Type B pancreatic cell (in vitro differentiated cells): Measurements from ENCODE around the gene AFAP1. TPM values are rescaled to one million over a fixed set of nuclear protein-coding genes. Genes with fewer than 3 reads are reported as not detected.

Source experiments
- DNase-seq: peaks from one replicate; pipeline ENCODE4 v3.0.0; 2021; ENCODE audit warnings: mixed read lengths; ENCODE audit not compliant: unreplicated experiment; ENCODE audit errors: extremely low spot score
- H3K27ac Mint-ChIP-seq: 2 replicates; pipeline ENCODE4 v1.8.0; 2021; ENCODE audit warnings: mild to moderate bottlenecking, mixed read lengths
- H3K27me3 Mint-ChIP-seq: 2 replicates; pipeline ENCODE4 v1.8.0; 2021; ENCODE audit warnings: mixed read lengths
- H3K36me3 Mint-ChIP-seq: 2 replicates; pipeline ENCODE4 v1.8.0; 2021; ENCODE audit warnings: mixed read lengths
- H3K4me1 Mint-ChIP-seq: one replicate; pipeline ENCODE4 v1.8.0; 2021; ENCODE audit warnings: mixed read lengths; ENCODE audit not compliant: unreplicated experiment
- H3K4me3 Mint-ChIP-seq: 2 replicates; pipeline ENCODE4 v1.8.0; 2021; ENCODE audit warnings: mild to moderate bottlenecking, mixed read lengths
- H3K9me3 Mint-ChIP-seq: 2 replicates; pipeline ENCODE4 v1.8.0; 2021; ENCODE audit warnings: mixed read lengths
- CTCF ChIP-seq: fragments of 200-600 bp; sonication (generic); conservative IDR thresholded peaks from 2 replicates; pipeline ENCODE4 v1.5.0; 2021; ENCODE audit warnings: antibody characterized with exemption, mild to moderate bottlenecking
- total RNA-seq: library from RNA; stranded (reverse); gene quantifications from 2 replicates; pipeline ENCODE4 v1.2.1, GENCODE V29; 2021; ENCODE audit warnings: low replicate concordance

AFAP1 gene
- total RNA-seq, 1 donor from 2014 or later: 36.6 TPM

- Mint-ChIP-seq H3K27me3 (no peaks in the 10 kb centered on the region), H3K27ac (no peak overlapping the region), H3K9me3 (no peaks in the 10 kb centered on the region), H3K36me3 (peaks cover 28% of the 10 kb centered on the region), H3K4me3 (no peak overlapping the region), H3K4me1 (peaks cover 20% of the 10 kb centered on the region)
- no peak for TF ChIP-seq CTCF
- no peak for DNase-seq
These were observed 67.3 kb downstream of the AFAP1 start for GRCh38 chr4:7872264-7872771.

GRCh38 chr4:7871356-7871755 is 68.3 kb downstream of the AFAP1 start:
- Mint-ChIP-seq H3K4me3 (no peak overlapping the region), H3K9me3 (no peaks in the 10 kb centered on the region)

GRCh38 chr4:7868892-7869471 is 70.7 kb downstream of the AFAP1 start:
- no peak for TF ChIP-seq CTCF
- H3K9me3 Mint-ChIP-seq: peaks cover 5% of the 10 kb centered on the region
- H3K36me3 Mint-ChIP-seq: peaks cover 37% of the 10 kb centered on the region
- no peak overlapping the region for H3K27ac Mint-ChIP-seq
- H3K4me1 Mint-ChIP-seq: peaks cover 5% of the 10 kb centered on the region
- peaks cover 2% of the 10 kb centered on the region for H3K27me3 Mint-ChIP-seq
- DNase-seq: no peak
- no peak overlapping the region for H3K4me3 Mint-ChIP-seq

More at GRCh38 chr4:7871356-7871755, 68.3 kb downstream of the AFAP1 start:
- no peaks in the 10 kb centered on the region for H3K27me3 Mint-ChIP-seq
- peaks cover 28% of the 10 kb centered on the region for H3K36me3 Mint-ChIP-seq
- no peak for DNase-seq
- TF ChIP-seq CTCF: no peak
- H3K4me1 Mint-ChIP-seq: peaks cover 13% of the 10 kb centered on the region
- no peak overlapping the region for H3K27ac Mint-ChIP-seq

GRCh38 chr4:7868436-7868775 is 71.3 kb downstream of the AFAP1 start:
- peaks cover 2% of the 10 kb centered on the region for H3K4me1 Mint-ChIP-seq
- H3K4me3 Mint-ChIP-seq: no peak overlapping the region
- TF ChIP-seq CTCF: no peak
- peaks cover 33% of the 10 kb centered on the region for H3K36me3 Mint-ChIP-seq
- peaks cover 7% of the 10 kb centered on the region for H3K9me3 Mint-ChIP-seq
- DNase-seq: no peak
- no peak overlapping the region for H3K27ac Mint-ChIP-seq
- H3K27me3 Mint-ChIP-seq: peaks cover 3% of the 10 kb centered on the region

GRCh38 chr4:7867701-7868435 is 71.8 kb downstream of the AFAP1 start:
- H3K4me1 Mint-ChIP-seq: peaks cover 8% of the 10 kb centered on the region

More at GRCh38 chr4:7867701-7868435, 71.8 kb downstream of the AFAP1 start:
- peaks cover 33% of the 10 kb centered on the region for H3K36me3 Mint-ChIP-seq
- DNase-seq: no peak
- no peak overlapping the region for H3K27ac Mint-ChIP-seq
- H3K9me3 Mint-ChIP-seq: peaks cover 7% of the 10 kb centered on the region
- H3K27me3 Mint-ChIP-seq: peaks cover 3% of the 10 kb centered on the region
- no peak for TF ChIP-seq CTCF
- no peak overlapping the region for H3K4me3 Mint-ChIP-seq
